K562 (cell line): ENCODE results near the gene DNAJC18. TPM values are rescaled to one million over a fixed set of nuclear protein-coding genes. Genes with fewer than 3 reads are reported as not detected.

Experiments used
- ATAC-seq: fragments of 200-7000 bp; cut with Tn5 transposase; 3 replicates; pipeline ENCODE4 v1.9.1; 2020; ENCODE audit warnings: moderate library complexity
- BruUV-seq: library from RNA; stranded (reverse); fragments of 400-500 nt; replicated peaks from 2 replicates; lab custom pipeline; 2021; lab: Mats Ljungman, UMichigan
- CTCF ChIA-PET: fragments of 300-600 bp; formaldehyde crosslinking; extraction: SDS; loops from one replicate; lab custom pipeline; 2021; ENCODE audit warnings: low intra/inter-chr PET ratio; lab: Yijun Ruan, JAX
- POLR2A ChIA-PET: fragments of 300-600, 350-650 bp; sonication (Branson Sonifier 250); formaldehyde crosslinking; extraction: SDS; loops from one replicate; lab custom pipeline; 2021; ENCODE audit warnings: antibody characterized with exemption, inconsistent platforms; lab: Yijun Ruan, JAX
- DNase-seq, 4 experiments: peaks; one replicate each; pipeline versions ENCODE4 v3.0.0 to v3.0.0-alpha.2; 2011 to 2018; ENCODE audit warnings: low spot score in 3 of 4, mixed read lengths in 3 of 4; ENCODE audit errors: extremely low read depth in 1 of 4
- FAIRE-seq: peaks from 2 replicates; lab custom pipeline; 2011; peaks lifted over from hg19 to GRCh38; lab: Jason Lieb, UNC
- H2AFZ ChIP-seq: 2 replicates; pipeline ENCODE4 v1.6.0; 2011; ENCODE audit warnings: low read depth, low read length, control low read depth, inconsistent platforms
- H3K27ac ChIP-seq: fragments of 200-600 bp; 3 replicates; pipeline ENCODE4 v1.8.0; 2011; ENCODE audit warnings: low read depth, mild to moderate bottlenecking, control low read depth, inconsistent platforms, low read length, moderate library complexity, mixed read lengths; ENCODE audit errors: extremely low read depth
- H3K27me3 ChIP-seq, 2 experiments: fragments of 300-600 bp in 1 of 2; 2 replicates in 1 of 2; 3 replicates in 1 of 2; pipeline versions ENCODE4 v1.6.0 to v1.8.0; 2011; ENCODE audit warnings: inconsistent platforms in 2 of 2, low read length in 2 of 2, mild to moderate bottlenecking in 1 of 2, mixed read lengths in 1 of 2, moderate library complexity in 1 of 2; ENCODE audit not compliant: control insufficient read depth in 2 of 2, insufficient read depth in 2 of 2
- H3K36me3 ChIP-seq: fragments of 300-600 bp; 3 replicates; pipeline ENCODE4 v1.8.0; 2011; ENCODE audit warnings: mild to moderate bottlenecking, low read length, inconsistent platforms; ENCODE audit not compliant: control insufficient read depth, insufficient read depth
- H3K4me1 ChIP-seq, 2 experiments: fragments of 200-600 bp in 1 of 2; replicated peaks in 1 of 2; 2 replicates in 1 of 2; 3 replicates in 1 of 2; pipeline versions ENCODE4 v1.5.1 to v1.8.0; 2011; ENCODE audit warnings: inconsistent platforms in 2 of 2, low read length in 2 of 2, mild to moderate bottlenecking in 1 of 2, mixed read lengths in 1 of 2, moderate library complexity in 1 of 2; ENCODE audit not compliant: control insufficient read depth in 2 of 2, insufficient read depth in 2 of 2
- H3K4me2 ChIP-seq: 2 replicates; pipeline ENCODE4 v1.6.1; 2011; ENCODE audit warnings: low read length, control low read depth, inconsistent platforms, mixed read lengths; ENCODE audit not compliant: insufficient read depth
- H3K4me3 ChIP-seq: fragments of 200-600 bp; sonication (generic), shearing (Covaris generic); 2 replicates; pipeline ENCODE4 v1.5.1; 2016; ENCODE audit warnings: control low read depth, inconsistent platforms
- H3K79me2 ChIP-seq: fragments of 200-600 bp; 3 replicates; pipeline ENCODE4 v1.8.0; 2011; ENCODE audit warnings: low read length, inconsistent platforms; ENCODE audit not compliant: control insufficient read depth, insufficient read depth
- H3K9ac ChIP-seq, 2 experiments: 2 replicates each; pipeline versions ENCODE4 v1.6.0 to v1.6.1; 2011; ENCODE audit warnings: low read depth in 2 of 2, low read length in 2 of 2, control low read depth in 1 of 2, inconsistent platforms in 1 of 2, mild to moderate bottlenecking in 1 of 2, mixed read lengths in 1 of 2; ENCODE audit not compliant: insufficient read depth in 1 of 2
- H3K9me1 ChIP-seq: one replicate; pipeline ENCODE4 v1.6.0; 2011; ENCODE audit warnings: inconsistent platforms, mild to moderate bottlenecking, low read length, moderate library complexity; ENCODE audit not compliant: control insufficient read depth, insufficient read depth
- H3K9me3 ChIP-seq: replicated peaks from 2 replicates; pipeline ENCODE4 v1.5.1; 2011; ENCODE audit warnings: low read depth, low read length, inconsistent platforms; ENCODE audit not compliant: control insufficient read depth, insufficient read depth
- H4K20me1 ChIP-seq: replicated peaks from 2 replicates; pipeline ENCODE4 v1.6.1; 2011; ENCODE audit warnings: low read length, inconsistent platforms, mixed read lengths; ENCODE audit not compliant: control insufficient read depth, insufficient read depth
- CEBPB ChIP-seq: fragments of 450-650 bp; IDR thresholded peaks from 2 replicates; pipeline ENCODE4 v1.6.1; 2016; ENCODE audit warnings: missing genetic modification characterization, missing compliant biosample characterization
- HMGN3 ChIP-seq: IDR thresholded peaks from 2 replicates; pipeline ENCODE4 v1.6.1; 2011; ENCODE audit warnings: borderline replicate concordance, low read depth, mild to moderate bottlenecking, mixed read lengths, low read length; ENCODE audit not compliant: insufficient read length; ENCODE audit errors: extremely low read depth
- KDM5B ChIP-seq: fragments of 200-600 bp; sonication (generic); IDR thresholded peaks from 2 replicates; pipeline ENCODE4 v1.6.1; 2012; ENCODE audit warnings: low read depth, mild to moderate bottlenecking, moderate library complexity, low read length, control low read depth, inconsistent platforms; ENCODE audit not compliant: insufficient replicate concordance
- MAFF ChIP-seq: IDR thresholded peaks from 2 replicates; pipeline ENCODE4 v1.6.1; 2012; ENCODE audit warnings: low read length, improper control_type of control experiment
- SETDB1 ChIP-seq: IDR thresholded peaks from one replicate; pipeline ENCODE4 v1.6.1; 2012; ENCODE audit warnings: low read length, control low read depth, inconsistent platforms
- ZNF134 ChIP-seq: fragments of 250-450 bp; sonication (Bioruptor Pico); conservative IDR thresholded peaks from 2 replicates; pipeline ENCODE4 v1.4.0; 2020
- ZNF311 ChIP-seq: fragments of 250-450 bp; sonication (Bioruptor Pico); IDR thresholded peaks from 2 replicates; pipeline ENCODE4 v1.4.0; 2020; ENCODE audit warnings: mild to moderate bottlenecking, moderate library complexity
- ZNF766 ChIP-seq: fragments of 200-800 bp; sonication (Bioruptor generic); conservative IDR thresholded peaks from 2 replicates; pipeline ENCODE4 v1.6.1; 2016; ENCODE audit warnings: missing genetic modification characterization, missing compliant biosample characterization
- ZNF780A ChIP-seq: fragments of 250-450 bp; sonication (Bioruptor Pico); IDR thresholded peaks from 2 replicates; pipeline ENCODE4 v1.5.0; 2021; ENCODE audit warnings: mild to moderate bottlenecking
- WGBS: fragments of 100-300 bp; shearing (Covaris generic); methylation state at CpG from one replicate; pipeline ENCODE4 v1.1.6; 2016; ENCODE audit warnings: low coverage, mixed read lengths; ENCODE audit not compliant: insufficient coverage; ENCODE audit errors: missing lambda C conversion rate; 5-methylcytosine and 5-hydroxymethylcytosine counted together
- in situ Hi-C: fragments of 300-500 bp; cut with MboI; formaldehyde crosslinking; loops from 4 replicates; pipeline ENCODE4 v1.15.0; 2018; ENCODE audit warnings: inconsistent platforms, mixed read lengths
- intact Hi-C: fragments of 100-400 bp; cut with micrococcal nuclease; formaldehyde crosslinking; loops from 2 replicates; pipeline ENCODE4 v1.14.2; 2022
- polyA plus RNA-seq, 8 experiments: library from polyadenylated mRNA; depleted of rRNA in 4 of 8; stranded (reverse) in 5 of 8; unstranded in 3 of 8; fragments of >200 nt; fragmentation: Nextera tagmentation in 2 of 8; fragmentation: Illumina TruSeq in 1 of 8; extraction: Ambion mirVana in 2 of 8; extraction: Trizol in 1 of 8; gene quantifications; 2 replicates each; pipeline versions ENCODE4 v1.2.1 to v1.2.3, GENCODE V29; 2011 to 2014; ENCODE audit warnings: inconsistent platforms in 1 of 8, missing spikeins in 1 of 8
- total RNA-seq, 7 experiments: library from RNA; depleted of rRNA in 6 of 7; stranded (reverse); fragments of >200 nt in 6 of 7; fragmentation: Illumina TruSeq in 2 of 7; extraction: Trizol in 2 of 7; gene quantifications; 2 replicates each; pipeline versions ENCODE4 v1.2.1 to v1.2.3, GENCODE V29; 2011 to 2021; ENCODE audit warnings: low replicate concordance in 1 of 7
- TF ChIP-seq, protein P1 (sequence below): fragments of 250-450 bp; sonication (Bioruptor Pico); IDR thresholded peaks from 2 replicates; pipeline ENCODE4 v1.5.0; 2022; ENCODE audit warnings: mild to moderate bottlenecking

Gene DNAJC18
- total and polyA plus RNA-seq, 9 of the 15 experiments (the other 6 are each of a cell fraction or from before 2014, with no cell fraction given) = 1.5 to 13.3 (median 7.5) TPM

DNA sequence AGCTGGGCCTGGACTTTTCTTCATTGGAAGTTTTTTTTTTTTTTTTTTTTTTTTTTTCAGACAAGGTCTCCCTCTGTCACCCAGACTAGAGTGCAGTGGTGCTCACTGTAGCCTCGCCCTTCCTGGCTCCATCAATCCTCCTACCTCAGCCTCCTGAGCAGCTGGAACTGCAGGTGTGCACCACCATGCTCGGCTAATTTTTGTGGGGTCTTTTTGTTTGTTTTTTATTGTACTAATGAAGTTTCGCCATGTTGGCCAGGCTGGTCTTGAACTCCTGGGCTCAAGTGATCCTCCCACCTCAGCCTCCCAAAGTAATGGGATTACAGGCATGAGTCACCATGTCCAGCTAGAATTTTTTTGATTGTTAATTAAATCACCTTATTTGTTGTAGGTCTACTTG, 3.6 kb downstream of the DNAJC18 start:
- Histone ChIP-seq H3K9me3 (no peaks in the 10 kb centered on the region), H3K4me3 (no peak overlapping the region), H3K9me1 (no peaks in the 10 kb centered on the region), H4K20me1 (no peaks in the 10 kb centered on the region), H3K27ac (no peak overlapping the region), H3K4me2 (no peak overlapping the region), H3K27me3 (no peaks in the 10 kb centered on the region), H3K79me2 (no peaks in the 10 kb centered on the region), H2AFZ (no peak overlapping the region), H3K36me3 (no peaks in the 10 kb centered on the region), H3K9ac (no peak overlapping the region), H3K4me1 (peaks cover 11 to 17% of the 10 kb centered on the region in 2 experiments)
- DNase-seq (no peak), FAIRE-seq (no peak), ATAC-seq (no peak)
- no TSS peak for BruUV-seq
- ChIA-PET POLR2A (interaction anchor here (1.2 to 1.7 kb wide), 3 partner anchors 9 to 16 kb away, joined by 3 to 5 read pairs (median 3); no protein-coding TSS in a partner anchor), CTCF (no interaction called here)
- in situ Hi-C loops = no loop called here
- TF ChIP-seq ZNF134 (CRISPR knock-in tag) (no peak), CEBPB (tag) (no peak), SETDB1 (no peak), HMGN3 (no peak), ZNF780A (no peak), MAFF (no peak), KDM5B (no peak), ZNF766 (CRISPR knock-in tag) (no peak), ZNF311 (no peak)
- TF ChIP-seq, protein P1, sequence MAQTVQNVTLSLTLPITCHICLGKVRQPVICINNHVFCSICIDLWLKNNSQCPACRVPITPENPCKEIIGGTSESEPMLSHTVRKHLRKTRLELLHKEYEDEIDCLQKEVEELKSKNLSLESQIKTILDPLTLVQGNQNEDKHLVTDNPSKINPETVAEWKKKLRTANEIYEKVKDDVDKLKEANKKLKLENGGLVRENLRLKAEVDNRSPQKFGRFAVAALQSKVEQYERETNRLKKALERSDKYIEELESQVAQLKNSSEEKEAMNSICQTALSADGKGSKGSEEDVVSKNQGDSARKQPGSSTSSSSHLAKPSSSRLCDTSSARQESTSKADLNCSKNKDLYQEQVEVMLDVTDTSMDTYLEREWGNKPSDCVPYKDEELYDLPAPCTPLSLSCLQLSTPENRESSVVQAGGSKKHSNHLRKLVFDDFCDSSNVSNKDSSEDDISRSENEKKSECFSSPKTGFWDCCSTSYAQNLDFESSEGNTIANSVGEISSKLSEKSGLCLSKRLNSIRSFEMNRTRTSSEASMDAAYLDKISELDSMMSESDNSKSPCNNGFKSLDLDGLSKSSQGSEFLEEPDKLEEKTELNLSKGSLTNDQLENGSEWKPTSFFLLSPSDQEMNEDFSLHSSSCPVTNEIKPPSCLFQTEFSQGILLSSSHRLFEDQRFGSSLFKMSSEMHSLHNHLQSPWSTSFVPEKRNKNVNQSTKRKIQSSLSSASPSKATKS (CRISPR knock-in tag) = no peak
- 77% methylated on average over 3 of the region's 3 CpGs for WGBS
- intact Hi-C loops = no loop called here
